Renal cortical epithelial cell (primary cell): Measurements from ENCODE around the gene ARIH2. TPM values are rescaled to one million over a fixed set of nuclear protein-coding genes. Genes with fewer than 3 reads are reported as not detected.
"Not testable (repeated sequence)": the region's sequence is repeated elsewhere in the genome, so short reads cannot be mapped to it uniquely, and the experiment has no call there.

Source experiments
- DNase-seq: peaks from one replicate; pipeline ENCODE4 v3.0.0-alpha.2; 2011; ENCODE audit warnings: low read depth
- total RNA-seq: library from RNA; depleted of rRNA; stranded (reverse); fragments of >200 nt; gene quantifications from 2 replicates; pipeline ENCODE4 v1.2.3, GENCODE V29; 2014

The ARIH2 gene
- 63.2 and 79.8 TPM in 2 replicates for total RNA-seq

- peak; percentile 83 for DNase-seq
Measured at GRCh38 chr3:48918388-48919214, at the start of gene ARIH2. ARIH2 (plus strand) TSS chr3:48918842; CDS start chr3:48927559, 8,717 bp downstream.

- DNase-seq: no peak
Measured at GRCh38 chr3:48877671-48878070, 41.0 kb upstream of the ARIH2 start.

GRCh38 chr3:48879307-48879993, 39.2 kb upstream of the ARIH2 start:
- no peak for DNase-seq

GRCh38 chr3:48879994-48880377, 38.7 kb upstream of the ARIH2 start:
- DNase-seq: no peak

GRCh38 chr3:48881006-48881405, 37.6 kb upstream of the ARIH2 start:
- no peak for DNase-seq

GRCh38 chr3:48881652-48882114, 37.0 kb upstream of the ARIH2 start:
- DNase-seq: no peak

- DNase-seq: peak; percentile 31
Measured at GRCh38 chr3:48885753-48886152, 32.9 kb upstream of the ARIH2 start.

- no peak for DNase-seq
Measured at GRCh38 chr3:48891606-48892005, 27.0 kb upstream of the ARIH2 start.

GRCh38 chr3:48894516-48894915, 24.1 kb upstream of the ARIH2 start:
- DNase-seq: no peak

GRCh38 chr3:48896936-48897335, 21.7 kb upstream of the ARIH2 start:
- DNase-seq: no peak

- DNase-seq: no peak
Measured at GRCh38 chr3:48897460-48898376, 20.9 kb upstream of the ARIH2 start.

- peak; percentile 64 for DNase-seq
Measured at GRCh38 chr3:48898383-48899234, 20.0 kb upstream of the ARIH2 start, which contains the start of gene SLC25A20. SLC25A20 (minus strand) TSS chr3:48898882; CDS start chr3:48898794, 88 bp downstream.

GRCh38 chr3:48899273-48899672, 19.4 kb upstream of the ARIH2 start:
- DNase-seq: no peak

- not testable (repeated sequence) for DNase-seq
Measured at GRCh38 chr3:48907026-48907425, 11.6 kb upstream of the ARIH2 start.

GRCh38 chr3:48915296-48915695, 3.3 kb upstream of the ARIH2 start:
- DNase-seq: no peak

- DNase-seq: peak; percentile 44
Measured at GRCh38 chr3:48919215-48920138, 835 bp downstream of the ARIH2 start.

- peak; percentile 34 for DNase-seq
Measured at GRCh38 chr3:48926425-48927392, 8.1 kb downstream of the ARIH2 start.

GRCh38 chr3:48927928-48928327, 9.3 kb downstream of the ARIH2 start:
- DNase-seq: no peak

- peak; percentile 32 for DNase-seq
Measured at GRCh38 chr3:48928679-48929078, 10.0 kb downstream of the ARIH2 start.
